GM18861 (cell line): ENCODE results near the gene SNX33.

Source experiments
- ATAC-seq: cut with Tn5 transposase; IDR thresholded peaks from one replicate; pipeline ENCODE4 v1.9.1; 2021; ENCODE audit not compliant: unreplicated experiment

SNX33 gene

GRCh38 chr15:75641603-75642002 is 6.1 kb upstream of the SNX33 start:
- ATAC-seq = no peak

- no peak for ATAC-seq
These were observed 3.3 kb upstream of the SNX33 start for GRCh38 chr15:75644376-75644775.

- ATAC-seq = no peak
These were observed 1.4 kb upstream of the SNX33 start for GRCh38 chr15:75646112-75646943.

- ATAC-seq = no peak
These were observed 758 bp upstream of the SNX33 start for GRCh38 chr15:75646944-75647364.

- ATAC-seq = no peak
These were observed 666 bp downstream of the SNX33 start for GRCh38 chr15:75648156-75649000.

- ATAC-seq = no peak
These were observed 1.5 kb downstream of the SNX33 start for GRCh38 chr15:75649045-75649761.

- ATAC-seq = no peak
These were observed 2.1 kb downstream of the SNX33 start for GRCh38 chr15:75649848-75650247.

GRCh38 chr15:75650908-75651809 is 3.4 kb downstream of the SNX33 start:
- ATAC-seq = no peak

GRCh38 chr15:75651810-75652543 is 4.3 kb downstream of the SNX33 start:
- no peak for ATAC-seq

GRCh38 chr15:75653347-75653913 is 5.7 kb downstream of the SNX33 start:
- no peak for ATAC-seq

GRCh38 chr15:75654201-75654907 is 6.6 kb downstream of the SNX33 start:
- no peak for ATAC-seq

- no peak for ATAC-seq
These were observed 8.2 kb downstream of the SNX33 start for GRCh38 chr15:75655931-75656330.

- ATAC-seq = no peak
These were observed 8.6 kb downstream of the SNX33 start for GRCh38 chr15:75656331-75656730.

GRCh38 chr15:75656813-75657212 is 9.1 kb downstream of the SNX33 start:
- no peak for ATAC-seq

GRCh38 chr15:75659141-75659771 is 11.5 kb downstream of the SNX33 start:
- ATAC-seq = no peak

- no peak for ATAC-seq
These were observed 12.4 kb downstream of the SNX33 start for GRCh38 chr15:75659928-75660645.

GRCh38 chr15:75661100-75661755 is 13.5 kb downstream of the SNX33 start:
- ATAC-seq = no peak
